IMR-90 (cell line): ENCODE measurements around the gene HDHD5.

Experiments used
- BHLHE40 ChIP-seq: fragments of 150-350 bp; IDR thresholded peaks from 2 replicates; pipeline ENCODE4 v1.6.1; 2016; ENCODE audit warnings: mild to moderate bottlenecking, low read depth, low read length
- CEBPB ChIP-seq: IDR thresholded peaks from 2 replicates; pipeline ENCODE4 v1.6.1; 2012; ENCODE audit warnings: low read depth, low read length, improper control_type of control experiment
- CHD1 ChIP-seq: IDR thresholded peaks from 2 replicates; pipeline ENCODE4 v1.6.1; 2012; ENCODE audit warnings: low read depth, low read length, improper control_type of control experiment
- FOS ChIP-seq: fragments of 150-350 bp; IDR thresholded peaks from 2 replicates; pipeline ENCODE4 v1.6.1; 2016; ENCODE audit warnings: low read depth, low read length
- MAFK ChIP-seq: IDR thresholded peaks from 2 replicates; pipeline ENCODE4 v1.6.1; 2012; ENCODE audit warnings: low read depth, low read length, improper control_type of control experiment
- MAZ ChIP-seq: IDR thresholded peaks from 2 replicates; pipeline ENCODE4 v1.6.1; 2012; ENCODE audit warnings: low read depth, mild to moderate bottlenecking, low read length, improper control_type of control experiment, moderate library complexity, borderline replicate concordance
- MXI1 ChIP-seq: IDR thresholded peaks from 2 replicates; pipeline ENCODE4 v1.6.1; 2012; ENCODE audit warnings: low read depth, mild to moderate bottlenecking, low read length, moderate library complexity, borderline replicate concordance
- POLR2A ChIP-seq: IDR thresholded peaks from 2 replicates; pipeline ENCODE4 v1.6.1; 2012; ENCODE audit warnings: mild to moderate bottlenecking, low read depth, low read length
- RAD21 ChIP-seq: IDR thresholded peaks from 2 replicates; pipeline ENCODE4 v1.6.1; 2012; ENCODE audit warnings: low read length, improper control_type of control experiment
- RFX5 ChIP-seq: IDR thresholded peaks from 2 replicates; pipeline ENCODE4 v1.8.0; 2012; ENCODE audit warnings: low read depth, mild to moderate bottlenecking, low read length, moderate library complexity
- TF ChIP-seq, protein P1 (sequence below): conservative IDR thresholded peaks from 2 replicates; pipeline ENCODE4 v1.5.1; 2012; ENCODE audit warnings: mild to moderate bottlenecking, low read depth, low read length, improper control_type of control experiment
- TF ChIP-seq, protein P2 (sequence below): fragments of 150-350 bp; IDR thresholded peaks from 2 replicates; pipeline ENCODE4 v1.6.1; 2017; ENCODE audit warnings: mild to moderate bottlenecking, antibody characterized with exemption, low read length, low read depth
- TF ChIP-seq, protein P3 (sequence below): fragments of 150-350 bp; IDR thresholded peaks from 2 replicates; pipeline ENCODE4 v1.6.1; 2016; ENCODE audit warnings: low read depth, mild to moderate bottlenecking, low read length, moderate library complexity, borderline replicate concordance

DNA sequence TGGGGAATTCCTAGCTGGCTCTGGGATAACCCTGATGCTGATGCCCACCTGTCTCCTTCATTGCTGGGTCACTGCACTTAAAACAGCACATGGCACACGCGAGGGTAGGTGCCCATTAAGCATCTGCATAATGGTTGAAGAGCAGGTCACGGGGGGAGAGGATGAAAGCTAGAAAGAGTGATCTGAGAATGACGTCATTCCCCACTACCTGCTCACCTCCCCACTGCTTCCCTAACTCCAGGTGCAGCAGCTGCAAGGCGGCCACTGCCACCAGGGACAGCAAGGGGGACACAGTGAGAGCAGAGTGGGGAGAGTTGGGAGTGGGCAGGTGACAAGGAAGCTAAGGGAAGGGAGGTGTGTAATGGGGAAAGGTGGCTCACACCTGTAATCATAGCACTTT, 33.1 kb upstream of the HDHD5 start:
- no peak for TF ChIP-seq MAZ
- TF ChIP-seq MAFK = no peak
- no peak for TF ChIP-seq RFX5
- TF ChIP-seq, protein P1, sequence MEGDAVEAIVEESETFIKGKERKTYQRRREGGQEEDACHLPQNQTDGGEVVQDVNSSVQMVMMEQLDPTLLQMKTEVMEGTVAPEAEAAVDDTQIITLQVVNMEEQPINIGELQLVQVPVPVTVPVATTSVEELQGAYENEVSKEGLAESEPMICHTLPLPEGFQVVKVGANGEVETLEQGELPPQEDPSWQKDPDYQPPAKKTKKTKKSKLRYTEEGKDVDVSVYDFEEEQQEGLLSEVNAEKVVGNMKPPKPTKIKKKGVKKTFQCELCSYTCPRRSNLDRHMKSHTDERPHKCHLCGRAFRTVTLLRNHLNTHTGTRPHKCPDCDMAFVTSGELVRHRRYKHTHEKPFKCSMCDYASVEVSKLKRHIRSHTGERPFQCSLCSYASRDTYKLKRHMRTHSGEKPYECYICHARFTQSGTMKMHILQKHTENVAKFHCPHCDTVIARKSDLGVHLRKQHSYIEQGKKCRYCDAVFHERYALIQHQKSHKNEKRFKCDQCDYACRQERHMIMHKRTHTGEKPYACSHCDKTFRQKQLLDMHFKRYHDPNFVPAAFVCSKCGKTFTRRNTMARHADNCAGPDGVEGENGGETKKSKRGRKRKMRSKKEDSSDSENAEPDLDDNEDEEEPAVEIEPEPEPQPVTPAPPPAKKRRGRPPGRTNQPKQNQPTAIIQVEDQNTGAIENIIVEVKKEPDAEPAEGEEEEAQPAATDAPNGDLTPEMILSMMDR = no peak
- TF ChIP-seq RAD21 = no peak
- no peak for TF ChIP-seq CHD1
- no peak for TF ChIP-seq POLR2A
- TF ChIP-seq FOS = no peak
- no peak for TF ChIP-seq BHLHE40
- TF ChIP-seq MXI1 = no peak
- TF ChIP-seq, protein P2, sequence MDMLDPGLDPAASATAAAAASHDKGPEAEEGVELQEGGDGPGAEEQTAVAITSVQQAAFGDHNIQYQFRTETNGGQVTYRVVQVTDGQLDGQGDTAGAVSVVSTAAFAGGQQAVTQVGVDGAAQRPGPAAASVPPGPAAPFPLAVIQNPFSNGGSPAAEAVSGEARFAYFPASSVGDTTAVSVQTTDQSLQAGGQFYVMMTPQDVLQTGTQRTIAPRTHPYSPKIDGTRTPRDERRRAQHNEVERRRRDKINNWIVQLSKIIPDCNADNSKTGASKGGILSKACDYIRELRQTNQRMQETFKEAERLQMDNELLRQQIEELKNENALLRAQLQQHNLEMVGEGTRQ = no peak
- TF ChIP-seq, protein P3, sequence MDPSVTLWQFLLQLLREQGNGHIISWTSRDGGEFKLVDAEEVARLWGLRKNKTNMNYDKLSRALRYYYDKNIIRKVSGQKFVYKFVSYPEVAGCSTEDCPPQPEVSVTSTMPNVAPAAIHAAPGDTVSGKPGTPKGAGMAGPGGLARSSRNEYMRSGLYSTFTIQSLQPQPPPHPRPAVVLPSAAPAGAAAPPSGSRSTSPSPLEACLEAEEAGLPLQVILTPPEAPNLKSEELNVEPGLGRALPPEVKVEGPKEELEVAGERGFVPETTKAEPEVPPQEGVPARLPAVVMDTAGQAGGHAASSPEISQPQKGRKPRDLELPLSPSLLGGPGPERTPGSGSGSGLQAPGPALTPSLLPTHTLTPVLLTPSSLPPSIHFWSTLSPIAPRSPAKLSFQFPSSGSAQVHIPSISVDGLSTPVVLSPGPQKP = no peak
- no peak for TF ChIP-seq CEBPB
